KOPT-K1 (cell line): ENCODE data around the gene NGF.

Experiments used
- H3K27ac ChIP-seq: fragments of 200-600 bp; sonication (generic); 2 replicates; pipeline ENCODE4 v1.5.1; 2016; ENCODE audit warnings: antibody characterized with exemption, mild to moderate bottlenecking, low read depth, low read length; ENCODE audit not compliant: poor library complexity, severe bottlenecking
- H3K36me3 ChIP-seq: fragments of 200-600 bp; sonication (generic); 2 replicates; pipeline ENCODE4 v1.5.1; 2017; ENCODE audit warnings: antibody characterized with exemption, mild to moderate bottlenecking, low read length, moderate library complexity; ENCODE audit not compliant: insufficient read depth
- H3K9me3 ChIP-seq: fragments of 200-600 bp; sonication (generic); 2 replicates; pipeline ENCODE4 v1.5.1; 2017; ENCODE audit warnings: antibody characterized with exemption, low read length, mild to moderate bottlenecking; ENCODE audit not compliant: insufficient read depth, poor library complexity, severe bottlenecking

The NGF gene

GRCh38 chr1:115348636-115349035, 10.6 kb upstream of the NGF start:
- H3K36me3 ChIP-seq, result no peaks in the 10 kb centered on the region
- H3K9me3 ChIP-seq, result no peaks in the 10 kb centered on the region
- no peak overlapping the region for H3K27ac ChIP-seq

GRCh38 chr1:115347282-115347681, 9.2 kb upstream of the NGF start:
- no peak overlapping the region for H3K27ac ChIP-seq
- H3K36me3 ChIP-seq, result no peaks in the 10 kb centered on the region
- H3K9me3 ChIP-seq, result no peaks in the 10 kb centered on the region

- no peaks in the 10 kb centered on the region for H3K9me3 ChIP-seq
- no peak overlapping the region for H3K27ac ChIP-seq
- H3K36me3 ChIP-seq, result no peaks in the 10 kb centered on the region
Measured at GRCh38 chr1:115343200-115343737, 5.2 kb upstream of the NGF start.

GRCh38 chr1:115341948-115342347, 3.9 kb upstream of the NGF start:
- Histone ChIP-seq H3K27ac (no peak overlapping the region), H3K36me3 (no peaks in the 10 kb centered on the region), H3K9me3 (no peaks in the 10 kb centered on the region)

GRCh38 chr1:115340879-115341278, 2.8 kb upstream of the NGF start:
- no peak overlapping the region for H3K27ac ChIP-seq

GRCh38 chr1:115338457-115338820, 390 bp upstream of the NGF start:
- H3K27ac ChIP-seq, result no peak overlapping the region
- H3K9me3 ChIP-seq, result no peaks in the 10 kb centered on the region
- no peaks in the 10 kb centered on the region for H3K36me3 ChIP-seq

More at GRCh38 chr1:115340879-115341278, 2.8 kb upstream of the NGF start:
- no peaks in the 10 kb centered on the region for H3K9me3 ChIP-seq
- no peaks in the 10 kb centered on the region for H3K36me3 ChIP-seq

- H3K36me3 ChIP-seq, result no peaks in the 10 kb centered on the region
- no peak overlapping the region for H3K27ac ChIP-seq
- no peaks in the 10 kb centered on the region for H3K9me3 ChIP-seq
Measured at GRCh38 chr1:115337276-115337632, 795 bp downstream of the NGF start.

GRCh38 chr1:115336741-115337140, 1.3 kb downstream of the NGF start:
- no peak overlapping the region for H3K27ac ChIP-seq
- H3K9me3 ChIP-seq, result no peaks in the 10 kb centered on the region
- no peaks in the 10 kb centered on the region for H3K36me3 ChIP-seq

GRCh38 chr1:115332813-115333608, 5.0 kb downstream of the NGF start:
- no peaks in the 10 kb centered on the region for H3K9me3 ChIP-seq
- no peak overlapping the region for H3K27ac ChIP-seq
- H3K36me3 ChIP-seq, result no peaks in the 10 kb centered on the region

- Histone ChIP-seq H3K9me3 (no peaks in the 10 kb centered on the region), H3K36me3 (no peaks in the 10 kb centered on the region), H3K27ac (no peak overlapping the region)
Measured at GRCh38 chr1:115331558-115332331, 6.3 kb downstream of the NGF start.

GRCh38 chr1:115330480-115331013, 7.5 kb downstream of the NGF start:
- no peaks in the 10 kb centered on the region for H3K9me3 ChIP-seq
- no peak overlapping the region for H3K27ac ChIP-seq
- no peaks in the 10 kb centered on the region for H3K36me3 ChIP-seq

GRCh38 chr1:115329965-115330364, 8.1 kb downstream of the NGF start:
- H3K36me3 ChIP-seq, result no peaks in the 10 kb centered on the region
- H3K27ac ChIP-seq, result no peak overlapping the region
- H3K9me3 ChIP-seq, result no peaks in the 10 kb centered on the region

GRCh38 chr1:115327270-115327669, 10.8 kb downstream of the NGF start:
- Histone ChIP-seq H3K27ac (no peak overlapping the region), H3K36me3 (no peaks in the 10 kb centered on the region), H3K9me3 (no peaks in the 10 kb centered on the region)

GRCh38 chr1:115326419-115326818, 11.6 kb downstream of the NGF start:
- Histone ChIP-seq H3K9me3 (no peaks in the 10 kb centered on the region), H3K36me3 (no peaks in the 10 kb centered on the region), H3K27ac (no peak overlapping the region)

- Histone ChIP-seq H3K36me3 (no peaks in the 10 kb centered on the region), H3K9me3 (no peaks in the 10 kb centered on the region), H3K27ac (no peak overlapping the region)
Measured at GRCh38 chr1:115325874-115326273, 12.2 kb downstream of the NGF start.
